OCI-LY1 (cell line): ENCODE results near the gene IQSEC3.

ENCODE experiments used
- CTCF ChIP-seq: fragments of 200-600 bp; sonication (generic), shearing (Covaris generic); IDR thresholded peaks from 2 replicates; pipeline ENCODE4 v1.5.1; 2017; ENCODE audit warnings: mild to moderate bottlenecking, antibody characterized with exemption, low read length, moderate library complexity, mixed read lengths
- EZH2 ChIP-seq: fragments of 200-600 bp; sonication (generic), shearing (Covaris generic); IDR thresholded peaks from 2 replicates; pipeline ENCODE4 v1.8.0; 2017; ENCODE audit warnings: borderline replicate concordance, mixed run types, mild to moderate bottlenecking, antibody characterized with exemption, low read length, moderate library complexity, mixed read lengths

- TF ChIP-seq CTCF: peak; percentile 36
- no peak for TF ChIP-seq EZH2
These were observed 122.5 kb downstream of the IQSEC3 start for GRCh38 chr12:188910-189621.
